ENCODE data around the gene MPDU1. TPM values are rescaled to one million over a fixed set of nuclear protein-coding genes. Genes with fewer than 3 reads are reported as not detected.

Gene MPDU1
- total and polyA plus RNA-seq, 2 of the 13 experiments (the other 11 are each of a cell fraction or from before 2014, with no cell fraction given), result 112 to 167 TPM

- peak; percentile 99 for TF ChIP-seq ZNF318 (CRISPR knock-in tag; IDR thresholded peaks at IDR 0.05)
- TF ChIP-seq MZF1 (CRISPR knock-in tag; IDR thresholded peaks at IDR 0.05; ENCODE audit: borderline replicate concordance), result no peak
- TF ChIP-seq RFX1 (IDR thresholded peaks at IDR 0.05), result peak; percentile 95
- TF ChIP-seq ZNF891 (CRISPR knock-in tag; IDR thresholded peaks at IDR 0.05), result peak; percentile 49; the same call in 1 of the 2 replicates
- TF ChIP-seq ZNF784 (CRISPR knock-in tag; IDR thresholded peaks at IDR 0.05; ENCODE audit: borderline replicate concordance), result 0 out of 2 replicates have a peak, but pooled peaks have one; percentile 30
- TF ChIP-seq SIN3A (IDR thresholded peaks at IDR 0.05; ENCODE audit: borderline replicate concordance, low read depth, low read length), result peak; percentile 77; the same call in 1 of the 2 replicates
- TF ChIP-seq ATF1 (CRISPR knock-in tag; IDR thresholded peaks at IDR 0.05), result peak; percentile 55
- TF ChIP-seq MAFK (conservative IDR thresholded peaks at IDR 0.05 in 1 of 2, IDR thresholded peaks at IDR 0.05 in 1 of 2; ENCODE audit: low read length in 2 of 2), result peak; percentile 48 to 57; a peak in 2 of 4 replicates
- TF ChIP-seq ZNF275 (CRISPR knock-in tag; IDR thresholded peaks at IDR 0.05; ENCODE audit: borderline replicate concordance), result 0 out of 2 replicates have a peak, but pooled peaks have one; percentile 75
- TF ChIP-seq BRF2 (CRISPR knock-in tag; IDR thresholded peaks at IDR 0.05), result peak; percentile 47; the same call in 1 of the 2 replicates
- 0 out of 2 replicates have a peak, but pooled peaks have one; percentile 16 for TF ChIP-seq ATF3 (CRISPR knock-in tag; IDR thresholded peaks at IDR 0.05)
- TF ChIP-seq ZNF282 (IDR thresholded peaks at IDR 0.05; ENCODE audit: partially characterized antibody), result no peak
- TF ChIP-seq TRIM24 (CRISPR knock-in tag; IDR thresholded peaks at IDR 0.05), result no peak
- TF ChIP-seq CCAR2 (optimal IDR thresholded peaks at IDR 0.05; ENCODE audit: low read depth, low read length), result no peak
- peak; percentile 79 for TF ChIP-seq SALL1 (CRISPR knock-in tag; IDR thresholded peaks at IDR 0.05)
- TF ChIP-seq NPAS2 (CRISPR knock-in tag; IDR thresholded peaks at IDR 0.05; ENCODE audit: borderline replicate concordance), result no peak
Observed at GRCh38 chr17:7579001-7579833, 4.4 kb upstream of the MPDU1 start, which contains the start of gene CD68 (continued).

Data from HepG2 (cell line).